Retinal pigment epithelial cell (primary cell): Measurements from ENCODE around the gene SYT12.
"Not testable (repeated sequence)": the region's sequence is repeated elsewhere in the genome, so short reads cannot be mapped to it uniquely, and the experiment has no call there.

ENCODE experiments used
- DNase-seq: peaks from one replicate; pipeline ENCODE4 v3.0.0-alpha.2; 2010; ENCODE audit warnings: low read depth
- H3K4me3 ChIP-seq: 2 replicates; pipeline ENCODE4 v1.5.1; 2011; ENCODE audit warnings: mild to moderate bottlenecking, low read length, control low read depth, moderate library complexity
- TF ChIP-seq, protein P1 (sequence below): conservative IDR thresholded peaks from 2 replicates; pipeline ENCODE4 v1.5.1; 2011; ENCODE audit warnings: low read depth, low read length, control low read depth, inconsistent platforms

SYT12 gene

GRCh38 chr11:66986178-66986545 is 36.8 kb upstream of the SYT12 start:
- DNase-seq: no peak
- TF ChIP-seq, protein P1, sequence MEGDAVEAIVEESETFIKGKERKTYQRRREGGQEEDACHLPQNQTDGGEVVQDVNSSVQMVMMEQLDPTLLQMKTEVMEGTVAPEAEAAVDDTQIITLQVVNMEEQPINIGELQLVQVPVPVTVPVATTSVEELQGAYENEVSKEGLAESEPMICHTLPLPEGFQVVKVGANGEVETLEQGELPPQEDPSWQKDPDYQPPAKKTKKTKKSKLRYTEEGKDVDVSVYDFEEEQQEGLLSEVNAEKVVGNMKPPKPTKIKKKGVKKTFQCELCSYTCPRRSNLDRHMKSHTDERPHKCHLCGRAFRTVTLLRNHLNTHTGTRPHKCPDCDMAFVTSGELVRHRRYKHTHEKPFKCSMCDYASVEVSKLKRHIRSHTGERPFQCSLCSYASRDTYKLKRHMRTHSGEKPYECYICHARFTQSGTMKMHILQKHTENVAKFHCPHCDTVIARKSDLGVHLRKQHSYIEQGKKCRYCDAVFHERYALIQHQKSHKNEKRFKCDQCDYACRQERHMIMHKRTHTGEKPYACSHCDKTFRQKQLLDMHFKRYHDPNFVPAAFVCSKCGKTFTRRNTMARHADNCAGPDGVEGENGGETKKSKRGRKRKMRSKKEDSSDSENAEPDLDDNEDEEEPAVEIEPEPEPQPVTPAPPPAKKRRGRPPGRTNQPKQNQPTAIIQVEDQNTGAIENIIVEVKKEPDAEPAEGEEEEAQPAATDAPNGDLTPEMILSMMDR: no peak
- H3K4me3 ChIP-seq: no peak overlapping the region

GRCh38 chr11:66987158-66987620 is 35.7 kb upstream of the SYT12 start:
- DNase-seq: no peak
- TF ChIP-seq, protein P1: no peak
- no peak overlapping the region for H3K4me3 ChIP-seq

DNA sequence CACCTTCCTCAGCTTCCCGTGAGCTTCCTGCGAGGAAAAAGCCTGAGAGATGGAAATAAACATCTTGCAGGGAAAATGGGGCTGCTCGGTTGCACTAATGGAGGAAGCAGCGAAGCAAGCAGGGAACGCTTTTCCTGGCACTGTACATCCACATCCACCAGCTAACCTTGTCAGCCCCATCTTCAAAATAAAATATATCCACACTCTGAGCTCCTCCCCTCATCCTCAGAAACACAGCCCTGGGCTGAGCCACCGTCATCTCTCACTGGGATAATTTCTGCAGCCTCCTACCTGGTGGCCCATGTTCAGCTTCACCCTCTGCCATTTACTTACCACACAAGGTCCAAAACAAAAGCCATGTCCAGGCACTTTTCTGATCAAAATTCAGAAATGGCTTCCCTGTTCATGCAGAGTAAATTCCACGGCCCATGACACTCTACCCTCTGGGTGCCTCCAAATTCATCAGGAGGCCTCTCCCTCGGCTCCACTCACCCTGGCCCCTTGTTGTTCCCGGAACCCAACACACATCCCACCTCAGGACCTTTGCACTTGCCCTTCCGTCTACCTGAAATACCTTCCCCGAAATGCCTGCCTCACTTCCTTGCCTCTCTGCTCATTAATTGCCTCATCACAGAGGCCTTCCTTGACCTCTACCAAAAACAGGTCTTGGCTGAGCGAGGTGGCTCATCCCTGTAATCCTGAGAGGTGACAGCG is 34.9 kb upstream of the SYT12 start:
- TF ChIP-seq, protein P1: no peak
- no peak overlapping the region for H3K4me3 ChIP-seq
- no peak for DNase-seq

DNA sequence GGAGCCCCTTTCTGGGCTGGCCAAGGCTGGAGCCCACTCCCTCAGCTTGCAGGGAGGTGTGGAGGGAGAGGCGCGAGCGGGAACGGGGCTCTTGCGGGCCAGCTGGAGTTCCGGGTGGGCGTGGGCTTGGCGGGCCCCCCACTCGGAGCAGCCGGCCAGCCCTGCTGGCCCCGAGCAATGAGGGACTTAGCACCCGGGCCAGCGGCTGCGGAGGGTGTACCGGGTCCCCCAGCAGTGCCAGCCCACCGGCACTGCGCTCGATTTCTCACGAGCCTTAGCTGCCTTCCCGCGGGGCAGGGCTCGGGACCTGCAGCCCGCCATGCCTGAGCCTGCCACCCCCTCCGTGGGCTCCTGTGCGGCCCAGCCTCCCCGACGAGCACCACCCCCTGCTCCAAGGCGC is 34.2 kb upstream of the SYT12 start:
- H3K4me3 ChIP-seq, DNase-seq: not testable (repeated sequence)

- H3K4me3 ChIP-seq, DNase-seq: not testable (repeated sequence)
Observed at GRCh38 chr11:66989360-66989759, 33.6 kb upstream of the SYT12 start.

GRCh38 chr11:66992041-66992440 is 30.9 kb upstream of the SYT12 start:
- no peak overlapping the region for H3K4me3 ChIP-seq
- TF ChIP-seq, protein P1: no peak
- DNase-seq: no peak

DNA sequence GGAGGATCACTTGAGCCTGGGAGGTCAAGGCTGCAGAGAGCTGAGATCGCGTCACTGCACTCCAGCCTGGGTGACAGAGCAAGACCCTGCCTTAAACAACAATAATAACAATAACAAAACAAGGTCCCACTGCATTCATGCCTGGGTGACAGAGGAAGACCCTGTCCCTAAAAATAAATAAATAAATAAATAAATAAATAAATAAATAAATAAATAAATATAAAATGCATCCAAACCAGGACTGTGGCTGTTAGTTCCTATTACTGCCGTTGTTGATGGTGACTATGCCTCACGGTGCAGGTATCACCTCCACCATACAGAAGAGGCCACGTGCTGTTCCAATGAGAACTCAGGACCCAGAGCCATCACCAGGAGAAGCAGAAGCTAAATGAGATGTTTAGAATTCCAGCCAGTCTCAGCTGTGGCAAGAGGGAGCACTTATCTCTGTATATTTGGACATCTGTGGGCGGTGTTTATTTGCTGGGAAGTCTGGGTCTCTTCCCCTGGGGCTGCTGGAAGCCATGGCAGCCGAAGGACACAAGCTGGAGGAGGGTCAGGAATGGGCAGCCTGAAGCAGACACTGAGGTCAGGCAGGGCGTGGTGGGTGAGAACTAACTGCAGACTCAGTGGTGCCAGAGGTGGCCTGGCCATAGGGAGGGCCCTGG is 26.2 kb upstream of the SYT12 start:
- no peak for DNase-seq
- TF ChIP-seq, protein P1: no peak
- H3K4me3 ChIP-seq: no peak overlapping the region

DNA sequence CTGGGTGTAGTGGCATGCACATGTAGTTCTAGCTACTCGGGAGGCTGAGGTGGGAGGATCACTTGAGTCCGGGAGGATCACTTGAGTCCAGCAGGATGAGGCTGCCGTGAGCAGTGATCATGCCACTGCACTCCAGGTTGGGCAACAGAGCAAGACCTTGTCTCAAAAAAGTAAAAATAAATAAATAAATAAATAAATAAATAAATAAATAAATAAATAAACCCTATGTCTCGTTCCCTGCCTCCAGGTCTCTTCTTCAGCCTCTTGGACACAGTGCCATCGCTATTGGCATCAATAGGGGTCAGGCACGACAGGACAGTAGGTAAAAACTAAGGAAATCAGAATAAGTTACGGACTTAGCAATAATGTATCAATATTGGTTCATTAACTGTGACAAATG is 23.4 kb upstream of the SYT12 start:
- TF ChIP-seq, protein P1: no peak
- no peak for DNase-seq
- no peak overlapping the region for H3K4me3 ChIP-seq
